GM23248 (cell line): Measurements from ENCODE around the gene ISG15.

Experiments
- EZH2 ChIP-seq: fragments of 200-600 bp; sonication (generic); IDR thresholded peaks from 2 replicates; pipeline ENCODE4 v1.6.1; 2018; ENCODE audit warnings: antibody characterized with exemption, mild to moderate bottlenecking; ENCODE audit not compliant: insufficient read depth, poor library complexity, severe bottlenecking
- EZH2phosphoT487 ChIP-seq: fragments of 200-600 bp; sonication (generic); IDR thresholded peaks from 2 replicates; pipeline ENCODE4 v1.6.1; 2018; ENCODE audit warnings: antibody characterized with exemption, moderate library complexity, mild to moderate bottlenecking, low read depth; ENCODE audit not compliant: insufficient read depth

DNA sequence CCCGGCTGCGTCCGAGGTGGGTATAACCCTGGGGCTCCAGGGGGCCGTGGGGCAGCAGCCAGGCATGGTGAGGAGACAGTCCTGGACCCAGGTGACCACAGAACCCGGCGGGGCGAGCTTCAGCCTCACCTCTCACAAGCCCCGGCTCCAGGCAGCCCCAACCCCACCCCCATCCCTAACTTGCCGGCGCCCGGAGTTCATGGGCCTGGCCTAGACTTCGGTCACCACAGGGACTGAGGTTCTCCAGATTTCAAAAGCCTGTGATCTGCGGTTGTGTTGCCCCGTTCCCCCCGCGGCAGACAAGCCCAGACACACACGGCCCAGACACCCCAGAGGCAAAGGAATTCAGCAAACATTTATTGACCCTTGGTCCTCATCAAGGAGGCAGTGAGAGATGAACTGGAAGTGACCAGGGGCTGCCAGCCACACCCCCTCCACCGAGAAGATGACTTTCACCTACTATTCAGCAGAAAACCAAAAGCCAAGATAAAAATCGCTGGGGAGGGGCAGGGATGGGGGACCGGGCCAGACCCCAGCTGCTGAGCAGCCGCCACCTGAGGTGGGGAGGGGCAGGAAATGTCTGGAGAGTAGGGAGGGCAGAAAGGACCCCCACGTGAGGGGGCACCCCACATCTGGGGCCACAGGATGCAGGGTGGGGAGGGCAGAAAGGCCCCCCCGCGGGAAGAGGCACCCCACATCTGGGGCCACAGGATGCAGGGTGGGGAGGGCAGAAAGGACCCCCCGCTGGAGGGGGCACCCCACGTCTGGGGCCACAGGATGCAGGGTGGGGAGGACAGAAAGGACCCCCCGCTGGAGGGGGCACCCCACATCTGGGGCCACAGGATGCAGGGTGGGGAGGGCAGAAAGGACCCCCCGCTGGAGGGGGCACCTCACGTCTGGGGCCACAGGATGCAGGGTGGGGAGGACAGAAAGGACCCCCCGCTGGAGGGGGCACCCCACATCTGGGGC, 17.3 kb upstream of the ISG15 start:
- TF ChIP-seq EZH2 (no peak), EZH2phosphoT487 (no peak)
